ENCODE results near the gene PKD1.

PKD1 gene

DNA sequence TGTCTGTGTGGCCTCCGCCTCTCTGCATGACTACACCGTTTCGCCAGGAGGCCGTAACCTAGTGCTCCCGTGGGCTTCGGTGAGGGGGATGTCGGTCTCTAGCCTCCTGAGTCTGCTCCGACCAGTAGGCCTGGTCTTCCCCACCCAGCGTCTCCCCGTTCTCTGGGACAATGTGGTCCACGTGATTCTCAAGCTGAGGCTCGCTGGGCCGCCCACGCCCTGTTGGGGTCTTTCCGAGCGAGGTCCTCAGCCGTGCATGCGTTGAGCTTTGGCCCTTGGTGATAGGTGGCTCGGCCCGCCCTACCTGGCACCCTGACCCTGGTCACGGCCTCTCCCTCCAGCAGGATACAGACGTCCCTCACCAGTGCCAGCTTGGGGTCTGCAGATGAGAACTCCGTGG is 57.0 kb downstream of the PKD1 start:
- DNase-seq (ENCODE audit: low read depth in 1 of 2, low spot score in 1 of 2) = no peak

DNA sequence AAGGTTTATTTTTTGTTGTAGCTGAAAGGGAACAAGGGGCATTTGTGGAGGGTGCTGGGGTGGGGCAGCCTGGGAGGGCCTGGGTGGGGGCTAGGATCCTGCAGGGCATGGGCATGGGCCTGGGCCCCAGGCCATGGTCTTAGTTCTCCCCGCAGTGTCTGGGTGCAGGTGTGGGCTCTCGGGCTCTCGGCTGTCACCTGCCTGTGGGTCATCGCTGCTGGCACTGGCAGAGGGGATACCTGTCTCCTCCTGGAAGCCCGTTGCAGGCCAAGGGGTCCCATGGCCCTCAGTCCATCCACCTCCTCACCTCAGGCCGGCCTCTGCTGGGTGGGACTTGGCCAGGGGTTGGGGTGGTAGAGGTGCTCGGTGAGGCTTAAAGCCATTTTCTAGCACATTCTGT is 57.6 kb downstream of the PKD1 start:
- no peak for DNase-seq (ENCODE audit: low read depth in 1 of 2, low spot score in 1 of 2)

DNA sequence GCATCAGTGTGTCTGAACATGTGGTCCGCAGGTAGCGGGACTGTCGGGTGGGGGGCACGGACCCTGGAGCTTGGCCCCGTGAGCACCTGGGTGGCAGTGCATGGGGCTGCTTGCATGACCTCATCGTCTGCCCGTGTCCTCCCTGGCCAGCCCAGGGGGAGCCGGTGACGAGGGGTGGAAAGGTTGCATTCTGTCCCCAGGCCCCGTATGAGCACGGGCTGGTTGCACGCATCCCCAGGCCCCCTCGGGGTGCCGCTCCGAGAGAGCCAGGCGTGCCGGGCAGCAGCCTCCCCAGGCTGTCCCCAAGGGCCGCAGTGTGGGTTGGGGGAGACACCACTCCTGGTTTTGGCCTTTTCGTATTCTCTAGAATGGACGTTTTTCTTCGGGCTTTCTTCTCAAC is 58.0 kb downstream of the PKD1 start:
- DNase-seq (ENCODE audit: low read depth in 1 of 2, low spot score in 1 of 2) = no peak

DNA sequence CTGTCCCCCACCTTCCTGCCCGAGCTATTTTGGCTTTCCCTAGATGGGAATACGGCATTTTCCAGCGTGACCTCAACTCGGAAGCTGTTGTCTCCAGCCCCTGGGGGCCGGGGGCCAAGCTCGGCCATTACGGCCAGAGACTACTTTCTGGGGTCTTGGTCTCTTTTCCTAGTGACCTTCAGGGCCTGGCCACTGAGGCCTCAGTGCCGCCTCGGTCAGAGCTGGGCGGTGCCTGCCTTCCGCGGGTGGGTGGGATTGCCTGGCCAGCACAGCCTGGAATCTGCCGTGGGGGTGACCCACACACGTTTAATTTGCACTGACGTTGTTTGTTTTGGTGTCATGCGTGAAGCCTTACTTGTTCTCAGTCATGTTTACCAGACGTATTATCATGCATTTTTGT is 58.7 kb downstream of the PKD1 start:
- DNase-seq (ENCODE audit: low read depth in 1 of 2, low spot score in 1 of 2) = no peak

DNA sequence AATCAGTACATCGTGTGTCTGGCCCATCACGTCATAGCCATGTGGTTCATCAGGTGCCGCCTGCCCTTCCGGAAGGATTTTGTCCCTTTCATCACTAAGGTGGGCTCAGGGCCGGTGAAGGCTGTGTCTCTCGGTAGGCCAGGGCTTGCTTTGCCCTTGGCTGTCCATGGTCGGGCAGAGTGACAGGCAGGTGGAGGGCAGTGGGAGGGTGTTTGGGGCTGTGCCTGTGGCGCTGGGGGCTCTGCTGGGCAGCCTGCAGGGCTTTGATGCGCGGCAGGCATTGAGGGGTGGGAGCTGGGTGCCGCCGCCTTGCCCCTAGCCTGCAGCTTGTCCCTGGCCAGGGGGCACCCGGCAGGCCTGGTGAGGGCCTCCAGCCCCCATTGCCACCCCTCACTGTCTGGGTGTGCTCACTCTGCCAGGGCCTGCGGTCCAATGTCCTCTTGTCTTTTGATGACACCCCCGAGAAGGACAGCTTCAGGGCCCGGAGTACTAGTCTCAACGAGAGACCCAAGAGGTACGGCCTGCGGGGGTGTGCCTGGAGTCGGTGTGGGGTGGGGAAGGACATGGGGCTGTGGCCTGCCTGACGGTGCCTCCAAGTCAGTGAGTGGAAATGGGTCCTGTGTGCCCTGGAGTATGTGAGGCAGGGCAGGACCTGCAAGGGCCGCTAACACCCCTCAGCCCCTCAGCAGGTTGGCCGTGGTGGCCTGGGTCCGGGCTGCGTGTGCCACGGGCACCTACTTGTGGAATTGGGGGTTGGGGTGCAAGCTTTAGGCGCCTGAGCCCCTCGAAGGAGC is 59.4 kb downstream of the PKD1 start:
- DNase-seq (ENCODE audit: low read depth in 1 of 2, low spot score in 1 of 2) = no peak

DNA sequence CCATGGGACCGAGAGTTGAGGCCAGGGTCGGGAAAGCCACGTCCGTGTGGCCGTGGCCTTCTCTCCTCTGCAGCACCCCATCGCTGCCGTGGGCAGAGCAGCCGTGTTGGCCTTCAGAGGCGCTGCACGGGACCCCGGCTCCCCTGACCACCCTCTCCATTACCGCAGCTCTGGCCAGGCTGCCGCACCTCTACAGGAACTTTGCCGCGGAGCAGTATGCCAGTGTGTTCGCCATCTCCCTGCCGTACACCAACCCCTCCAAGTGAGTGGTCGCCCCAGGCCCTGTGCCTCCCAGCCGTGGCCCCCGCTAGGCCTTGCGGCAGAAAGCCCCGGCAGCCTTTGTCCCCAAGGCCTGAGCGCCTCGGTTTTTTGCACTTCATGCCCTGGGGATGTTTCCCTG is 60.1 kb downstream of the PKD1 start:
- DNase-seq (ENCODE audit: low read depth in 1 of 2, low spot score in 1 of 2) = no peak

DNA sequence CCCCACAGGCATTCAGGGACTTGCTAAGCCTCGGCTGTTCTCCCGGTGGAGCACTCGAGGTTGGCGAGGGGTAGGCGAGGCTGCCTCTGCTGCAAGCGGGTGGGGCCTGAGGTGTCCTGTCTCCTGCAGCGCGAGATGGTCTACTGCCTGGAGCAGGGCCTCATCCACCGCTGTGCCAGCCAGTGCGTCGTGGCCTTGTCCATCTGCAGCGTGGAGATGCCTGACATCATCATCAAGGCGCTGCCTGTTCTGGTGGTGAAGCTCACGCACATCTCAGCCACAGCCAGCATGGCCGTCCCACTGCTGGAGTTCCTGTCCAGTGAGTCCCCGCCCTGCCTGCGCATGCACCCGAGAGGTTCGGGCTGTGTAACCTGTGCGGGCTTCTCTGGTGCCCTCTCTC is 61.6 kb downstream of the PKD1 start:
- DNase-seq (ENCODE audit: low read depth in 1 of 2, low spot score in 1 of 2) = no peak

DNA sequence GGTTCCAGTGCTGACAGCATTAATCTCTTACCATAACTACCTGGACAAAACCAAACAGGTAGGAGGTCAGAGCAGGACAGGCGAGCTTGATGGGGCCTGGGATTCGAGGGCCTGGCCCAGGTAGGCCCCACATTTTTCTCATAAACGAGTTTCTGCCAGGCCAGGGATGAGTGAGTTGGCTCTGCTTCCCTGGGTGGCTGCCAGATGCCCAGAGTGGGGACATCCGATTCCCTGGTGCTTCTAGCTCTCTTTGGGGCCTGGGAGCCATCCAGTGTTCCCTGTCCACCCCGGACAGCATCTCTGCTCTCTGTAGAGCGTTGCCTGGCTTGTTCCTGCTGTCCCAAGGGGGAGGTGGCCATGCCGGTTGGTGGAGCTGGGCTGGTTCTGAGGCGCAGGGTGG is 62.8 kb downstream of the PKD1 start:
- DNase-seq (ENCODE audit: low read depth in 1 of 2, low spot score in 1 of 2) = no peak

DNA sequence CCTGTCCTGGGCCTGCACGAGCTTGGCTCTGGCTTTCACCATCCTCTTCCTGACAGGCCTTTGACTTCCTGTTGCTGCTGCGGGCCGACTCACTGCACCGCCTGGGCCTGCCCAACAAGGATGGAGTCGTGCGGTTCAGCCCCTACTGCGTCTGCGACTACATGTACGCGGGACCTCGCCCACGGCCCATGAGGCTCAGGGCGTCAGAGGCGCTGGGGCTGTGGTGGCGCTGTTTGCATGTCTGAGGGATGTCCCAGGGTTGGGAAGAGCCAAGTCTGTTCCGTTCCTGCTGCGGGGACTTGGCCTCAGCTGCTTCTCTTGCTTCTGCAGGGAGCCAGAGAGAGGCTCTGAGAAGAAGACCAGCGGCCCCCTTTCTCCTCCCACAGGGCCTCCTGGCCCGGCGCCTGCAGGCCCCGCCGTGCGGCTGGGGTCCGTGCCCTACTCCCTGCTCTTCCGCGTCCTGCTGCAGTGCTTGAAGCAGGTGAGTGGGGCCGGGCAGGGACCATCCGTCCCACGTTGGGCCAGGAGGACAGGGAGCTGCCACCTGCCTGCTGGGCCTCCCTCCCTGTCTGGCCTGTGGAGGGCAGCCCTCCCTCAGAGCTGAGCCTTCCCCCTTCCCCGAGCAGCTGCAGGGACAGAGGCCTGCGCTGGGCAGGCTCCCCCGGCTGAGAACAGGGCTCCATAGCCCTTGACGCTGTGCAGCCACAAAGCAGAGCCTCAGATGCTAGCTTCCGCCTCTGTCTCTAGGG is 64.1 kb downstream of the PKD1 start:
- DNase-seq (ENCODE audit: low read depth in 1 of 2, low spot score in 1 of 2) = no peak

DNA sequence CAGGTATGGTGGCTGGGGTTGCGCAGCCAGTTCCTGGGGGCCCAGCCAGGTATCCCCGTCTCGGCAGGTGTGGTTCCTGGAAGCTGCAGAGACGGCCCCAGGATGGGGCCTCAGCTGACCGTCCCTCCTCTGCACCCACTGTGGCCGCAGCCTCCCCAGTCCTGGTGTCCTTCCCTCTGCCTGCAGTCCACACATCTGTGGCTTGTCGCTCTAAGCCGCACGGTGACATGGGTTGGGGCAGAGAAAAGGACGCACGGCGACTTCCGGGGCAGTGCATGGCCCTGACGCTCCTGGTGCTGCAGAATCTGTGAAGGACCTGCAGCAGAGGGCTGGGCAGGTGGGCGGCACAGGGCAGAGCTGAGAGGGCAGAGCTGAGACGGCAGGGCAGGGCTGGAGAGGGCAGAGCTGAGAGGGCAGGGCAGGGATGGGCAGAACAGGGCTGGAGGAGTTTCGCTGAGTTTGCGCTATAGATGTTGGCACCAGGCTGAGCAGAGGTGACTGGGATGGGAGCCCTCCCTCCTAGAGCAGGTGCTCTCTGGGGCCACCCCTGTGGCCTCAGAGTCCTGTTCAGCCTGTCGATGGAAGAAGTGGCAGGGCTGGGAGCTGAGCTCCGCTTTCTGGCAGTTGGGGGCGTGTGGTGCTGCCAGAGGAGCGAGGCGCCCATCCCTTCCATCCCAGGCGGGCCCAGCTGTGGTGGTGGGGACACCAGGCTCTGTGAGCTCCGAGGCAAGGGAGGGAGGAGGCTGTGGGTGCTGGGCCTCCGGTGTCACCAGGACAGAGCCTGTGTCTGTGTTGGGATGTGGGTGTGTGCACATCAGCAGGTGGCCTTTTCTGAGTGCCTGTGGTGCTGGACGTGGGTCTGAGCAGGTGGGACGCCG is 64.9 kb downstream of the PKD1 start:
- DNase-seq (ENCODE audit: low read depth in 1 of 2, low spot score in 1 of 2) = no peak

DNA sequence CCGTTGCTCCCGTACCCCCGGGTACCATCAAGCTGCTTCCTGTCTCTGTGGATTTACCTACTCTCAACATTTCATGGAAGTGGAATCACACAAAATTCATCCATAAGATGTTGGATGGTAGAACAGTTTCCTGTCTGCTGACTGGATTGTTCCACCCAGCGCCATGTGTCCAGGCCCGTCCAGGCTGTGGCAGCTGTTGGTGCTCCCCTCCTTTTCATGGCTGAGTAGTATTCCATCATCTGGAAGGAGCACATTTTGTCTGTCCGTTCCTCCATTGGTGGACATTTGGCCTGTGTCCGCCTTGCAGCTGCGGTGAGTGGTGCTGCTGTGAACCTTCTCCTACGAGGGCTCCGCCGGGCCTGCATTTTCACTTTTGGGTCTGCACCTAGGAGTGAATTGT is 69.6 kb downstream of the PKD1 start:
- DNase-seq (ENCODE audit: low read depth in 1 of 2, low spot score in 1 of 2) = no peak

DNA sequence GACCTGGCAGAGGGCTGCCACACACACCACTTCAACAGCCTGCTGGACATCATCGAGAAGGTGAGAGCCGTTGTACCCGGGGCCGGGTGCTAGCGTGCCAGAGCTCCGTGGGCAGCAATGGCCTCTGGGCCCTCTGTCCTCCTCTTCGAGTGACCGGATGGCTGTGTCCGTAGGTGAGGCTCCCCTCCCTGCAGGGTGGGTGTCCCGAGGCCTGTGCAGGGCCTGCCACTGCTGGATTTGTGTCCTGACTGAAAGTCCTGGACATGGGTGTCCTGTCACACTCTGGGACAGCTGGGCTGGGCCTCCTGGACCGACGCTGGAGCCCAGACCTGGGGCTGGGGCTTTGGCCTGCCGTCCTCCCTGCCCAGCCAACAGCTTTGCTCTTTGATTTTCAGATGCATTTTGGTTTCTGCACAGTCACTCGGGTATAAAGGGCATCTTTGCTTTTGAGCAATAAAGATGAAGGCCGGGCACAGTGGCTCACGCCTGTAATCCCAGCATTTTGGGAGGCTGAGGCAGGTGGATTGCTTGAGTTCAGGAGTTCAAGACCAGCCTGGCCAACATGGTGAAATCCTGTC is 71.2 kb downstream of the PKD1 start:
- DNase-seq (ENCODE audit: low read depth in 1 of 2, low spot score in 1 of 2) = no peak

DNA sequence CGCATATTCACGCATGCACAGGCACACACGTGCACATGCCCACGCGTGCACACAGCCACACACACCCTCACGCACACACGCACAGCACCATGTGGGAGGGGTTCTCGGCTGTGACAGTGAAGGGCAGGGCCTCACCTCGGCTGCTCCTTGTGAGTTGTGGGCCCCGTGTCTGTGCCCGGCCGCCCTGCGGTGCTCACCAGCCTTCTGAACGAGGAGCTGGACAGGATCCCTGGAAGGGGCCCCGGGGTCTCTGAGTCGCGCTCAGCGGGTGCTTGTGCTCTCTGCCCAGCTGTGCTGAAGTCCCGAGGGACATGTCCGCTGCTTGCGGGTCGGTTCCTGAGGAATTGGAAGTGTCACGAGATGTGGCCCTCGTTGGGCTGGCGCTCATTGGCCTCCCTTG is 71.8 kb downstream of the PKD1 start:
- DNase-seq (ENCODE audit: low read depth in 1 of 2, low spot score in 1 of 2) = no peak

DNA sequence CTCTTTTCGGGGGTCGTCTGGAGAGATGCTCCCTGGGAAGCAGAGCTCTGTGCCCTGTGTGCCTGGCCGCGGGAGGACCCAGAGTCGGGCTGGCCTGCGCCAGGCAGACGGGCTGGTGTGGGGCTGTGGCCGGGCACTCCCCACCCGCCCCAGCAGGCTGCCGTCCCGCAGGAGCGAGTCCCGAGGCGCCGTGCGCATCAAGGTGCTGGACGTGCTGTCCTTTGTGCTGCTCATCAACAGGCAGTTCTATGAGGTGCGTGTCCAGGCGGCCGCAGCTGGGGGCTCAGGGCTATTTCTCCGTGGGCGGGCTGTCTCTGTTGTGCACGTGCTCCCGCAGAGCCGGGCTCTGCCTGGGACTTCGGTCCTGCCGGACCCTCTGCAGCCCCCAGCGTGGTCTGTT is 72.9 kb downstream of the PKD1 start:
- no peak for DNase-seq (ENCODE audit: low read depth in 1 of 2, low spot score in 1 of 2)

DNA sequence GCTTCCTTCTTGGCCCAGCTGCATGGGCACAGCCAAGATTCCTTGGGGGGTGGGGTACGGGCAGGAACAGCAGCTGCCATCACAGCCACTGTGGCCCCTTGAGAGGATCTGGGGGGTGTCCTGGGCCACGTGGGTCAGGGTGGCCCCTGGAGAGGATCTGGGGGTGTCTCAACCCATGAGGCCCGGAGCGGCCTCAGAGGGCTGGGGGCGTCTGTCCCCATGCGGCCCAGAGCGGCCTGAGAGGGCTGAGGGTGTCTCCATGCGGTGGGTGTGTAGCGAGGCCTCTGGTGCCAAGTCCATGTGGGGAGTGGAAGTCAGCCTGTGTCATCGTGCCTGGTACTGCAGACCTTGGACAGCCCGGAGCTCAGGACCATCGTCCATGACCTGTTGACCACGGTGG is 74.2 kb downstream of the PKD1 start:
- no peak for DNase-seq (ENCODE audit: low read depth in 1 of 2, low spot score in 1 of 2)

DNA sequence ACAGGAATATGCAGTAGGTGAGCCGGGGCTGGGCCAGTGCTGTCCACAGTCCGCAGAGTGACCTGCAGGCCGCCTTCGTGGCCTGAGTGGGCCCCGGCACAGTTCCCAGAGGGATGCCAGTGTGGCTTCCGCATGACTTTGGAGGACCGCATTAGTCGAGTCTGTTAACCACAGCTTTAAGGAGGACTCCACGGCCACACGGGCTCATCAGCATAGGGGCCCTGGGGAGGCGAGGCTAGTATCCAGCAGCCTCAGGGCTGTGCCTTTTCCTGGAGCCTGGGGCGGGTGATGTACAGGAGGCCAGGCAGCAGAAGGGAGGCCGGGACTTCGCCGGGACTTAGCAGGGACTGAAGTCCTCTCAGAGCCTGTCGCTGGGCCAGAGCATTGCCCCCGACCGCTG is 74.7 kb downstream of the PKD1 start:
- DNase-seq (ENCODE audit: low read depth in 1 of 2, low spot score in 1 of 2) = no peak

DNA sequence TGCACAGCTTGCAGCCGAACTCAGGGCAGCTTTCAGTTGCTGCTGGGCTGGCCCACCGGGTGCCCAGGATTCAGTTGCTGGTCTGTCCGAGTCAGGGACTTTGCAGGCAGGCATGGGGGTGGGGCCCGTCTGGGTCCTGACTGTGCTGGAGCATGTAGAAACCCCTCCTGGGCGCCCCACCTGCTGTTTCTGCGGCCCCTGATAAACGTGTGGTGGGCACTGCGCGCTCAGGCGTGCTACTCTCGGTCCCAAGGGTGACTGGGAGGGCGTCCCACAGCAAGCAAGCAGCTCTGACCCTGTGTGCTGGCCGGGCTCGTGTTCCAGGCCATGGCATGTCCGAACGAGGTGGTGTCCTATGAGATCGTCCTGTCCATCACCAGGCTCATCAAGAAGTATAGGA is 75.4 kb downstream of the PKD1 start:
- no peak for DNase-seq (ENCODE audit: low read depth in 1 of 2, low spot score in 1 of 2)

DNA sequence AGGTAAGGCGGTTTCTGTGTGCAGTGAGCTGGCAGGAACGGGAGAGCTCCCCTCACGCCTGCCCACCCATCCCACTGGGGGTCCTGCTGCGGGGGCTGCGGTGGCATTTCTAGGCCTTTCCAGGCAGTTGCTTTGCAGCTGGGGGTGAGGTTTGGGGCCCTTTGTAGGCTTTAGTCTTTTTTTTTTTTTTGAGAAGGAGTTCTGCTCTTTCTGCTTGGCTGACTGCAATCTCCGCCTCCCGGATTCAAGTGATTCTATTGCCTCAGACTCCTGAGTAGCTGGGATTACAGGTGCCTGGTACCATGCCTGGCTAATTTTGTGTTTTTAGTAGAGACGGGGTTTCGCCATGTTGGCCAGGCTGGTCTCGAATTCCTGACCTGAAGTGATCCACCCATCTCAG is 76.8 kb downstream of the PKD1 start:
- no peak for DNase-seq (ENCODE audit: low read depth in 1 of 2, low spot score in 1 of 2)

DNA sequence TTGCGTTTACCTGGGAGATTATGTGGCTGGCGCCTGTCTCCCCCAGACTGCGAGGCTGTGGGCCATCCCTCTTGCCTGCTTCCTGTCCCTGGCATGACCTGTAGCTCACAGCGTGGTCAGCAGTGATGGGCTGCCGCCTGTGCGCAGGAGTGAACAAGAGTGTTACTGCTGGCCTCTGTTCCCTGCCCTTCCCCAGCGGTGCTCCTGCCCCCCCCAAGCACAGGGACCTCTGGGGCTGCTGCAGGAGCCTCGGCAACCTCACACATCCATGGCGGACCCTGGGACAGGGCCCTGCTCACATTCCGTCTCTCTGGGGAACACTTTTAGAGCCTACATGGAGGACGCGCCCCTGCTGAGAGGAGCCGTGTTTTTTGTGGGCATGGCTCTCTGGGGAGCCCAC is 77.3 kb downstream of the PKD1 start:
- no peak for DNase-seq (ENCODE audit: low read depth in 1 of 2, low spot score in 1 of 2)

DNA sequence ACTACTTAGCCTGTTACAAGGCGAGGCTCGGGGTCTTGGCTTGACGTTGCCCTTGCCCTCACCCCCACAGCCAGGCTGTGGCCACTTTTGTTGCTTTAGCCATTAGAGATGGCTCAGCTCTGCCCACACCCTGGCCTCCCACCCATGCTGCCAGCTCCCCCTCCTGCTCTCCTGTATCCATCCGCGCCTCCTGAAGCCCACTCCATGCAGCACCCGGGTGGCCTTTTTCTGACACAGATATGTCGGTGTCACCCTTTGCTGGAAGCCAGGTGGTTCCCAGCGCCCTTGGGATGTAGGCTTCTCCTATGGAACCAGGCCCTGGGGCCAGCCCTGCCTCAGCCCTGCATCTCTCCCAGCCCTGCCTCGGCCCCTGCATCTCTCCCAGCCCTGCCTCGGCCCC is 78.3 kb downstream of the PKD1 start:
- DNase-seq (ENCODE audit: low read depth in 1 of 2, low spot score in 1 of 2) = no peak

DNA sequence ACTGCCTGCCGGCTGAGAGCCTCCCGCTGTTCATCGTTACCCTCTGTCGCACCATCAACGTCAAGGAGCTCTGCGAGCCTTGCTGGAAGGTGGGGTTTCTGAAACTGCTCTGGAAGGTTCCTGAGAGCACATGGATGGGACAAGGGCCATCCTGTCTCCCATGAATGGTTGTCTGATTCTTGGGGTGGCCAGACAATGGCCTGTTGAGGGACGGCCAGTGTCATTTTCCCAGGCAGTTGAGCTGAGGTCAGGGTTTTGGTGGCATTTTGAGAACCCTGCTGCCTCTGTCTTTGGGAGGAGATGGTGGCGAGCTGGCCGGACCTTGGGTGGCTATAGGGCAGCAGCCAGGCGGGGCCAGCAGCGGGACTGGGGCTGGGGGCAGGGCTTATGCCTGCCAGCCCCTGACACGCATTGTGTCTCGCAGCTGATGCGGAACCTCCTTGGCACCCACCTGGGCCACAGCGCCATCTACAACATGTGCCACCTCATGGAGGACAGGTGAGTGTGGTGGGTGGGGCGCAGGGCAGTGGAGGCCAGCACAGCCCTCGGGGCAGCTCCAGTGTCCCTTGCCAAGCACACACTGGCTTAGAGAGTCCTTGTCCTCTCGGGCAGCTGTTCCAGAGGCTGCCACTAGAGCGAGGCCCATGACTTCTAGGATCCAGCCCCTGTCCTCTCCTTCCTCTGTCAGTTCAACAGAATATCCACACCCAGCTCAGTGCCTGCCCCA is 78.9 kb downstream of the PKD1 start:
- DNase-seq (ENCODE audit: low read depth in 1 of 2, low spot score in 1 of 2) = no peak
